HAP-1 (cell line): ENCODE data around the gene CASR.
"Not testable (repeated sequence)": the region's sequence is repeated elsewhere in the genome, so short reads cannot be mapped to it uniquely, and the experiment has no call there.

Experiments used
- DNase-seq, 2 experiments: peaks; one replicate each; pipeline ENCODE4 v3.0.0-alpha.2; 2016 to 2020; ENCODE audit warnings: low spot score in 2 of 2
- H3K27me3 ChIP-seq: fragments of 250-450 bp; sonication (Bioruptor Pico); 2 replicates; pipeline ENCODE4 v1.5.1; 2020; ENCODE audit warnings: low read depth, mild to moderate bottlenecking, moderate library complexity
- H3K36me3 ChIP-seq: fragments of 250-450 bp; sonication (Bioruptor Pico); replicated peaks from 2 replicates; pipeline ENCODE4 v1.5.1; 2020; ENCODE audit warnings: mild to moderate bottlenecking
- H3K4me1 ChIP-seq: fragments of 250-450 bp; sonication (Bioruptor Pico); 2 replicates; pipeline ENCODE4 v1.5.1; 2020; ENCODE audit warnings: mild to moderate bottlenecking
- H3K4me3 ChIP-seq: fragments of 250-450 bp; sonication (Bioruptor Pico); 2 replicates; pipeline ENCODE4 v1.5.1; 2020; ENCODE audit warnings: mild to moderate bottlenecking, moderate library complexity
- H3K9me3 ChIP-seq: fragments of 250-450 bp; sonication (Bioruptor Pico); 2 replicates; pipeline ENCODE4 v1.5.1; 2020; ENCODE audit warnings: mild to moderate bottlenecking, moderate library complexity
- in situ Hi-C: fragments of 300-500 bp; cut with MboI; formaldehyde crosslinking; loops from 3 replicates; pipeline ENCODE4 v1.14.3; 2020; ENCODE audit warnings: low sequenced_read_pairs, inconsistent platforms, mixed read lengths

Gene CASR

GRCh38 chr3:122190525-122190924 is 7.1 kb downstream of the CASR start:
- Histone ChIP-seq H3K9me3 (no peaks in the 10 kb centered on the region), H3K36me3 (no peaks in the 10 kb centered on the region), H3K4me1 (no peaks in the 10 kb centered on the region), H3K27me3 (no peaks in the 10 kb centered on the region), H3K4me3 (no peak overlapping the region)
- in situ Hi-C loops = no loop called here
- no peak for DNase-seq

GRCh38 chr3:122198966-122199365 is 15.5 kb downstream of the CASR start:
- H3K36me3 ChIP-seq = no peaks in the 10 kb centered on the region
- H3K9me3 ChIP-seq = no peaks in the 10 kb centered on the region
- DNase-seq = no peak
- H3K27me3 ChIP-seq = no peaks in the 10 kb centered on the region; the same call in 1 of the 2 replicates
- H3K4me3 ChIP-seq = no peak overlapping the region
- in situ Hi-C loops = no loop called here
- no peaks in the 10 kb centered on the region for H3K4me1 ChIP-seq

GRCh38 chr3:122199552-122199951 is 16.1 kb downstream of the CASR start:
- no peak for DNase-seq
- no peak overlapping the region for H3K4me3 ChIP-seq
- H3K36me3 ChIP-seq = no peaks in the 10 kb centered on the region
- no peaks in the 10 kb centered on the region for H3K9me3 ChIP-seq
- no peaks in the 10 kb centered on the region for H3K4me1 ChIP-seq
- H3K27me3 ChIP-seq = no peaks in the 10 kb centered on the region; the same call in 1 of the 2 replicates
- in situ Hi-C loops = no loop called here

GRCh38 chr3:122200661-122201060 is 17.2 kb downstream of the CASR start:
- in situ Hi-C loops = no loop called here
- no peak for DNase-seq
- Histone ChIP-seq H3K9me3 (no peaks in the 10 kb centered on the region), H3K27me3 (no peaks in the 10 kb centered on the region; the same call in 1 of the 2 replicates), H3K4me3 (no peak overlapping the region), H3K36me3 (no peaks in the 10 kb centered on the region), H3K4me1 (no peaks in the 10 kb centered on the region)

GRCh38 chr3:122201476-122201875 is 18.0 kb downstream of the CASR start:
- in situ Hi-C loops, H3K4me1 ChIP-seq, H3K9me3 ChIP-seq, H3K36me3 ChIP-seq, H3K4me3 ChIP-seq, H3K27me3 ChIP-seq, DNase-seq: not testable (repeated sequence)

- in situ Hi-C loops = no loop called here
These were observed 25.1 kb downstream of the CASR start for GRCh38 chr3:122208579-122208978.

GRCh38 chr3:122213650-122214049 is 30.2 kb downstream of the CASR start:
- no peaks in the 10 kb centered on the region for H3K36me3 ChIP-seq
- H3K4me1 ChIP-seq = no peaks in the 10 kb centered on the region
- no peak overlapping the region for H3K4me3 ChIP-seq
- in situ Hi-C loops = no loop called here
- no peaks in the 10 kb centered on the region for H3K27me3 ChIP-seq
- no peak for DNase-seq
- no peaks in the 10 kb centered on the region for H3K9me3 ChIP-seq

More at GRCh38 chr3:122208579-122208978, 25.1 kb downstream of the CASR start:
- Histone ChIP-seq H3K4me1 (no peaks in the 10 kb centered on the region), H3K36me3 (no peaks in the 10 kb centered on the region), H3K27me3 (no peaks in the 10 kb centered on the region), H3K4me3 (no peak overlapping the region), H3K9me3 (no peaks in the 10 kb centered on the region)
- DNase-seq = no peak

- in situ Hi-C loops = no loop called here
- Histone ChIP-seq H3K9me3 (no peaks in the 10 kb centered on the region), H3K27me3 (no peaks in the 10 kb centered on the region), H3K4me1 (no peaks in the 10 kb centered on the region), H3K36me3 (no peaks in the 10 kb centered on the region), H3K4me3 (no peak overlapping the region)
- no peak for DNase-seq
These were observed 31.2 kb downstream of the CASR start for GRCh38 chr3:122214711-122215110.

GRCh38 chr3:122215592-122216298 is 32.3 kb downstream of the CASR start:
- no peaks in the 10 kb centered on the region for H3K4me1 ChIP-seq
- in situ Hi-C loops = no loop called here
- no peaks in the 10 kb centered on the region for H3K36me3 ChIP-seq
- no peak for DNase-seq
- no peak overlapping the region for H3K4me3 ChIP-seq
- H3K9me3 ChIP-seq = no peaks in the 10 kb centered on the region
- H3K27me3 ChIP-seq = no peaks in the 10 kb centered on the region

GRCh38 chr3:122217901-122218300 is 34.4 kb downstream of the CASR start:
- no peaks in the 10 kb centered on the region for H3K4me1 ChIP-seq
- no peaks in the 10 kb centered on the region for H3K9me3 ChIP-seq
- in situ Hi-C loops = no loop called here
- H3K27me3 ChIP-seq = no peaks in the 10 kb centered on the region
- no peak overlapping the region for H3K4me3 ChIP-seq
- DNase-seq = no peak
- no peaks in the 10 kb centered on the region for H3K36me3 ChIP-seq

GRCh38 chr3:122219242-122219872 is 35.9 kb downstream of the CASR start:
- DNase-seq = no peak
- H3K4me1 ChIP-seq = no peaks in the 10 kb centered on the region
- H3K27me3 ChIP-seq = no peaks in the 10 kb centered on the region
- H3K9me3 ChIP-seq = no peaks in the 10 kb centered on the region
- H3K36me3 ChIP-seq = no peaks in the 10 kb centered on the region
- no peak overlapping the region for H3K4me3 ChIP-seq
- in situ Hi-C loops = no loop called here

- Histone ChIP-seq H3K4me3 (no peak overlapping the region), H3K36me3 (no peaks in the 10 kb centered on the region), H3K27me3 (no peaks in the 10 kb centered on the region), H3K4me1 (no peaks in the 10 kb centered on the region), H3K9me3 (no peaks in the 10 kb centered on the region)
- DNase-seq = no peak
- in situ Hi-C loops = no loop called here
These were observed 43.7 kb downstream of the CASR start for GRCh38 chr3:122227036-122227781.

GRCh38 chr3:122230174-122230573 is 46.7 kb downstream of the CASR start:
- H3K27me3 ChIP-seq = no peaks in the 10 kb centered on the region
- H3K4me3 ChIP-seq = no peak overlapping the region
- in situ Hi-C loops = no loop called here
- no peaks in the 10 kb centered on the region for H3K4me1 ChIP-seq
- no peak for DNase-seq
- H3K36me3 ChIP-seq = no peaks in the 10 kb centered on the region
- H3K9me3 ChIP-seq = no peaks in the 10 kb centered on the region
